GM18873 (cell line): ENCODE data around the gene PTGER3.
"Not testable (repeated sequence)": the region's sequence is repeated elsewhere in the genome, so short reads cannot be mapped to it uniquely, and the experiment has no call there.

Source experiments
- ATAC-seq: cut with Tn5 transposase; IDR thresholded peaks from one replicate; pipeline ENCODE4 v1.9.1; 2021; ENCODE audit warnings: mild to moderate bottlenecking, moderate library complexity, moderate number of reproducible peaks; ENCODE audit not compliant: unreplicated experiment, low FRiP score

The PTGER3 gene

GRCh38 chr1:70966018-70966638 is 81.5 kb downstream of the PTGER3 start:
- ATAC-seq = no peak

GRCh38 chr1:70963374-70963773 is 84.2 kb downstream of the PTGER3 start:
- no peak for ATAC-seq

GRCh38 chr1:70961374-70961975 is 86.1 kb downstream of the PTGER3 start:
- no peak for ATAC-seq

- ATAC-seq = no peak
Observed at GRCh38 chr1:70948396-70949017, 99.1 kb downstream of the PTGER3 start.

GRCh38 chr1:70947835-70948234 is 99.8 kb downstream of the PTGER3 start:
- no peak for ATAC-seq

- no peak for ATAC-seq
Observed at GRCh38 chr1:70945676-70946075, 101.9 kb downstream of the PTGER3 start.

GRCh38 chr1:70945251-70945650 is 102.4 kb downstream of the PTGER3 start:
- ATAC-seq = no peak

GRCh38 chr1:70941563-70941962 is 106.1 kb downstream of the PTGER3 start:
- no peak for ATAC-seq

GRCh38 chr1:70940398-70940797 is 107.2 kb downstream of the PTGER3 start:
- not testable (repeated sequence) for ATAC-seq

GRCh38 chr1:70934194-70934961 is 113.2 kb downstream of the PTGER3 start:
- ATAC-seq = no peak

- no peak for ATAC-seq
Observed at GRCh38 chr1:70930062-70930461, 117.6 kb downstream of the PTGER3 start.

GRCh38 chr1:70922196-70922595 is 125.4 kb downstream of the PTGER3 start:
- ATAC-seq = no peak
